HepG2 (cell line): ENCODE measurements around the gene AMER2. TPM values are rescaled to one million over a fixed set of nuclear protein-coding genes. Genes with fewer than 3 reads are reported as not detected.

Experiments used
- ATAC-seq: fragments of 200-7000 bp; cut with Tn5 transposase; 3 replicates; pipeline ENCODE4 v1.9.1; 2020; ENCODE audit warnings: mild to moderate bottlenecking, moderate library complexity
- BruUV-seq: library from RNA; stranded (reverse); fragments of 400-500 nt; replicated peaks from 2 replicates; lab custom pipeline; 2021; lab: Mats Ljungman, UMichigan
- CTCF ChIA-PET: fragments of 300-600 bp; formaldehyde crosslinking; extraction: SDS; loops from one replicate; lab custom pipeline; 2021; ENCODE audit warnings: low total read pairs, inconsistent platforms, low intra/inter-chr PET ratio; lab: Yijun Ruan, JAX
- POLR2A ChIA-PET: fragments of 350-600 bp; sonication (Branson Sonifier 250); formaldehyde crosslinking; loops from one replicate; lab custom pipeline; 2020; ENCODE audit warnings: antibody characterized with exemption, inconsistent platforms; lab: Yijun Ruan, JAX
- DNase-seq: peaks from one replicate; pipeline ENCODE4 v3.0.0-alpha.2; 2015; ENCODE audit warnings: low spot score
- FAIRE-seq: peaks from 3 replicates; lab custom pipeline; 2011; peaks lifted over from hg19 to GRCh38; lab: Jason Lieb, UNC
- H2AFZ ChIP-seq: one replicate; pipeline ENCODE4 v1.6.1; 2011; ENCODE audit warnings: low read length, inconsistent platforms
- H3K27ac ChIP-seq: fragments of 300-600 bp; 3 replicates; pipeline ENCODE4 v1.8.0; 2011; ENCODE audit warnings: mixed run types, mild to moderate bottlenecking, mixed read lengths, low read length, inconsistent platforms; ENCODE audit not compliant: insufficient read depth; ENCODE audit errors: extremely low read length
- H3K27me3 ChIP-seq, 2 experiments: fragments of 200-600 bp in 1 of 2; 2 replicates in 1 of 2; 3 replicates in 1 of 2; pipeline versions ENCODE4 v1.6.0 to v1.8.0; 2011; ENCODE audit warnings: low read length in 2 of 2, mild to moderate bottlenecking in 2 of 2, moderate library complexity in 2 of 2, inconsistent platforms in 1 of 2; ENCODE audit not compliant: insufficient read depth in 2 of 2, control insufficient read depth in 1 of 2
- H3K36me3 ChIP-seq, 2 experiments: fragments of 200-600 bp in 1 of 2; replicated peaks in 1 of 2; 2 replicates in 1 of 2; 3 replicates in 1 of 2; pipeline versions ENCODE4 v1.5.1 to v1.8.0; 2011; ENCODE audit warnings: low read length in 2 of 2, inconsistent platforms in 1 of 2; ENCODE audit not compliant: insufficient read depth in 2 of 2, control insufficient read depth in 1 of 2
- H3K4me1 ChIP-seq: 2 replicates; pipeline ENCODE4 v1.5.1; 2012; ENCODE audit warnings: low read length, inconsistent platforms; ENCODE audit not compliant: insufficient read depth
- H3K4me2 ChIP-seq: 2 replicates; pipeline ENCODE4 v1.6.0; 2011; ENCODE audit warnings: low read depth, low read length, inconsistent platforms
- H3K4me3 ChIP-seq, 3 experiments: fragments of 200-600 bp in 1 of 3; sonication (generic), shearing (Covaris generic) in 1 of 3; replicated peaks in 1 of 3; 2 replicates each; pipeline ENCODE4 v1.5.1; 2011 to 2016; ENCODE audit warnings: low read length in 3 of 3, inconsistent platforms in 2 of 3, low read depth in 2 of 3, mild to moderate bottlenecking in 2 of 3, control low read depth in 1 of 3, mixed read lengths in 1 of 3; ENCODE audit not compliant: insufficient read depth in 1 of 3
- H3K79me2 ChIP-seq: one replicate; pipeline ENCODE4 v1.6.1; 2011; ENCODE audit warnings: low read length, inconsistent platforms; ENCODE audit not compliant: insufficient read depth
- H3K9ac ChIP-seq: 2 replicates; pipeline ENCODE4 v1.6.0; 2011; ENCODE audit warnings: mild to moderate bottlenecking, low read depth, low read length, inconsistent platforms; ENCODE audit not compliant: insufficient read depth
- H3K9me3 ChIP-seq: 2 replicates; pipeline ENCODE4 v1.5.1; 2012; ENCODE audit warnings: mild to moderate bottlenecking, low read length
- H4K20me1 ChIP-seq: 2 replicates; pipeline ENCODE4 v1.6.0; 2011; ENCODE audit warnings: inconsistent platforms, mild to moderate bottlenecking, low read length, moderate library complexity; ENCODE audit not compliant: insufficient read depth
- ARID2 ChIP-seq: sonication (generic); formaldehyde crosslinking; IDR thresholded peaks from 2 replicates; pipeline ENCODE4 v1.8.1; 2022; ENCODE audit warnings: mild to moderate bottlenecking, missing genetic modification reagents, borderline replicate concordance
- CHCHD3 ChIP-seq: sonication (generic); formaldehyde crosslinking; IDR thresholded peaks from 2 replicates; pipeline ENCODE4 v1.8.0; 2022; ENCODE audit warnings: mild to moderate bottlenecking, missing genetic modification reagents, moderate library complexity
- CHD2 ChIP-seq: IDR thresholded peaks from 2 replicates; pipeline ENCODE4 v1.6.1; 2011; ENCODE audit warnings: low read depth, low read length, improper control_type of control experiment
- DMAP1 ChIP-seq: IDR thresholded peaks from 2 replicates; pipeline ENCODE4 v1.6.1; 2016
- FOXA1 ChIP-seq, 2 experiments: fragments of 450-650 bp in 1 of 2; sonication (generic) in 1 of 2; formaldehyde crosslinking in 1 of 2; IDR thresholded peaks; 2 replicates each; pipeline versions ENCODE4 v1.4.0 to v1.6.1; 2016 to 2020; ENCODE audit warnings: missing genetic modification reagents in 1 of 2
- HOXA7 ChIP-seq: sonication (generic); formaldehyde crosslinking; IDR thresholded peaks from 2 replicates; pipeline ENCODE4 v1.8.1; 2022; ENCODE audit warnings: mild to moderate bottlenecking, missing genetic modification reagents, moderate library complexity
- NCOA1 ChIP-seq: sonication (generic); formaldehyde crosslinking; IDR thresholded peaks from 2 replicates; pipeline ENCODE4 v1.9.0; 2021; ENCODE audit warnings: missing genetic modification reagents
- SNAPC2 ChIP-seq: sonication (generic); formaldehyde crosslinking; IDR thresholded peaks from 2 replicates; pipeline ENCODE4 v1.8.1; 2022; ENCODE audit warnings: mild to moderate bottlenecking, missing genetic modification reagents
- ZKSCAN1 ChIP-seq: fragments of 150-350 bp; IDR thresholded peaks from 2 replicates; pipeline ENCODE4 v1.6.1; 2014; ENCODE audit warnings: low read length
- ZMYM3 ChIP-seq: sonication (generic); formaldehyde crosslinking; IDR thresholded peaks from 2 replicates; pipeline ENCODE4 v1.5.1; 2020; ENCODE audit warnings: mild to moderate bottlenecking, missing genetic modification reagents
- ZNF460 ChIP-seq: sonication (generic); formaldehyde crosslinking; IDR thresholded peaks from 2 replicates; pipeline ENCODE4 v1.5.1; 2020; ENCODE audit warnings: missing genetic modification reagents, mild to moderate bottlenecking, borderline replicate concordance
- ZNF766 ChIP-seq: sonication (generic); formaldehyde crosslinking; IDR thresholded peaks from 2 replicates; pipeline ENCODE4 v1.5.0; 2020; ENCODE audit warnings: missing genetic modification reagents, borderline replicate concordance
- ZNF776 ChIP-seq: sonication (generic); formaldehyde crosslinking; IDR thresholded peaks from 2 replicates; pipeline ENCODE4 v1.4.0; 2020; ENCODE audit warnings: mild to moderate bottlenecking, missing genetic modification reagents
- ZNF788 ChIP-seq: sonication (generic); formaldehyde crosslinking; IDR thresholded peaks from 2 replicates; pipeline ENCODE4 v1.5.0; 2020; ENCODE audit warnings: mild to moderate bottlenecking, missing genetic modification reagents, borderline replicate concordance
- WGBS: methylation state at CpG from one replicate; pipeline ENCODE4 v1.1.6; 2017; ENCODE audit warnings: low lambda C conversion rate; 5-methylcytosine and 5-hydroxymethylcytosine counted together
- in situ Hi-C: cut with HindIII; loops from 2 replicates; pipeline ENCODE4 v1.10.0; 2017; ENCODE audit warnings: low pct_unique_long_range_greater_than_20kb; ENCODE audit not compliant: extremely low pct_ligation_motif_present
- intact Hi-C: fragments of 100-400 bp; cut with micrococcal nuclease; formaldehyde crosslinking; loops from one replicate; pipeline ENCODE4 v1.10.0; 2022; ENCODE audit not compliant: unreplicated experiment
- polyA plus RNA-seq, 8 experiments: library from polyadenylated mRNA; depleted of rRNA in 3 of 8; stranded (reverse) in 7 of 8; unstranded in 1 of 8; fragments of >200 nt; fragmentation: Illumina TruSeq in 4 of 8; extraction: Trizol in 4 of 8; gene quantifications; 2 replicates each; pipeline versions ENCODE4 v1.2.1 to v1.2.3, GENCODE V29; 2011 to 2016; ENCODE audit warnings: low read depth in 4 of 8, missing spikeins in 1 of 8, mixed read lengths in 1 of 8; ENCODE audit not compliant: insufficient read depth in 1 of 8
- total RNA-seq, 5 experiments: library from RNA; depleted of rRNA; stranded (reverse); fragments of >200 nt; fragmentation: Illumina TruSeq; extraction: Trizol; gene quantifications; 2 replicates each; pipeline ENCODE4 v1.2.3, GENCODE V29; 2016; ENCODE audit warnings: low read depth in 1 of 5
- TF ChIP-seq, protein P1 (sequence below): sonication (generic); formaldehyde crosslinking; IDR thresholded peaks from 2 replicates; pipeline ENCODE4 v1.4.0; 2020; ENCODE audit warnings: missing genetic modification reagents, borderline replicate concordance
- TF ChIP-seq, protein P2 (sequence below): sonication (generic); formaldehyde crosslinking; IDR thresholded peaks from 2 replicates; pipeline ENCODE4 v1.8.0; 2022; ENCODE audit warnings: missing genetic modification reagents, mild to moderate bottlenecking, moderate library complexity, borderline replicate concordance

Gene AMER2
- total and polyA plus RNA-seq, 2 of the 13 experiments (the other 11 are each of a cell fraction or from before 2014, with no cell fraction given): not detected

DNA sequence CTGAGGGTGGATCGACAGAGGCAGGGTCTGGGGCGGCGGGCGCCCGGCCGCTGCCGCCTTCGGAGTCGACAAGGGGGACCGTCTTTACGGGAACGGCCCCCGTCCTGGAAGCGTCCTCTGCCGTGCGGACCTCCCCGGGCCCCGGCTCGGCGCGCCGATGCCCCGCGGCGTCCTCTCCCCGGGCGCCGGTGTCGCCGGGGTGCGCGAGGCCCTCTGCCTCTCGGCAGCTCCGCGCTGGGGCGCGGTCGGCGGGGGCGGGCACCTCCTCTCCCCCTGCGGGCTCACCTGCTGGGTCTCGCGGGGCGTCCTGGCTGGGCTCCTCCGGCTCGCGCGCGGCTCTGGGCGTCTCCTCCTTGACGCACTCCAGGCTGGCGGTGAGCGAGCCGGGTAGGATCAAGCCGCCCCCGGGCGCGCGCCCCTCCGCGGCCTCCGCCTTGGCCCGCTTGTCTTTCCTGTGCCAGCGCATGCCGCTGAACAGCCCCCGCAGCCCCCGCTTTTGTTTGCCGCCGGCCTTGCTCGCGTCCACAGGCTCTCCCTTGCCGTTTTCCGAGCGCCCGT is 1.5 kb downstream of the AMER2 start:
- TF ChIP-seq NCOA1 (no peak), ZNF766 (CRISPR knock-in tag) (no peak), SNAPC2 (CRISPR knock-in tag) (no peak), ZNF776 (CRISPR knock-in tag) (no peak), ZNF788 (CRISPR knock-in tag) (no peak), DMAP1 (CRISPR knock-in tag) (no peak), ZNF460 (CRISPR knock-in tag) (no peak), ZKSCAN1 (no peak), HOXA7 (no peak), CHD2 (no peak), CHCHD3 (no peak), FOXA1 (IDR thresholded peaks at IDR 0.05) (no peak), FOXA1 (CRISPR knock-in tag; IDR thresholded peaks at IDR 0.05) (no peak), ARID2 (CRISPR knock-in tag) (no peak), ZMYM3 (CRISPR knock-in tag) (no peak)
- TF ChIP-seq, protein P1, sequence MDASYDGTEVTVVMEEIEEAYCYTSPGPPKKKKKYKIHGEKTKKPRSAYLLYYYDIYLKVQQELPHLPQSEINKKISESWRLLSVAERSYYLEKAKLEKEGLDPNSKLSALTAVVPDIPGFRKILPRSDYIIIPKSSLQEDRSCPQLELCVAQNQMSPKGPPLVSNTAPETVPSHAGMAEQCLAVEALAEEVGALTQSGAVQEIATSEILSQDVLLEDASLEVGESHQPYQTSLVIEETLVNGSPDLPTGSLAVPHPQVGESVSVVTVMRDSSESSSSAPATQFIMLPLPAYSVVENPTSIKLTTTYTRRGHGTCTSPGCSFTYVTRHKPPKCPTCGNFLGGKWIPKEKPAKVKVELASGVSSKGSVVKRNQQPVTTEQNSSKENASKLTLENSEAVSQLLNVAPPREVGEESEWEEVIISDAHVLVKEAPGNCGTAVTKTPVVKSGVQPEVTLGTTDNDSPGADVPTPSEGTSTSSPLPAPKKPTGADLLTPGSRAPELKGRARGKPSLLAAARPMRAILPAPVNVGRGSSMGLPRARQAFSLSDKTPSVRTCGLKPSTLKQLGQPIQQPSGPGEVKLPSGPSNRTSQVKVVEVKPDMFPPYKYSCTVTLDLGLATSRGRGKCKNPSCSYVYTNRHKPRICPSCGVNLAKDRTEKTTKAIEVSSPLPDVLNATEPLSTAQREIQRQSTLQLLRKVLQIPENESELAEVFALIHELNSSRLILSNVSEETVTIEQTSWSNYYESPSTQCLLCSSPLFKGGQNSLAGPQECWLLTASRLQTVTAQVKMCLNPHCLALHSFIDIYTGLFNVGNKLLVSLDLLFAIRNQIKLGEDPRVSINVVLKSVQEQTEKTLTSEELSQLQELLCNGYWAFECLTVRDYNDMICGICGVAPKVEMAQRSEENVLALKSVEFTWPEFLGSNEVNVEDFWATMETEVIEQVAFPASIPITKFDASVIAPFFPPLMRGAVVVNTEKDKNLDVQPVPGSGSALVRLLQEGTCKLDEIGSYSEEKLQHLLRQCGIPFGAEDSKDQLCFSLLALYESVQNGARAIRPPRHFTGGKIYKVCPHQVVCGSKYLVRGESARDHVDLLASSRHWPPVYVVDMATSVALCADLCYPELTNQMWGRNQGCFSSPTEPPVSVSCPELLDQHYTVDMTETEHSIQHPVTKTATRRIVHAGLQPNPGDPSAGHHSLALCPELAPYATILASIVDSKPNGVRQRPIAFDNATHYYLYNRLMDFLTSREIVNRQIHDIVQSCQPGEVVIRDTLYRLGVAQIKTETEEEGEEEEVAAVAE (CRISPR knock-in tag): no peak
- TF ChIP-seq, protein P2, sequence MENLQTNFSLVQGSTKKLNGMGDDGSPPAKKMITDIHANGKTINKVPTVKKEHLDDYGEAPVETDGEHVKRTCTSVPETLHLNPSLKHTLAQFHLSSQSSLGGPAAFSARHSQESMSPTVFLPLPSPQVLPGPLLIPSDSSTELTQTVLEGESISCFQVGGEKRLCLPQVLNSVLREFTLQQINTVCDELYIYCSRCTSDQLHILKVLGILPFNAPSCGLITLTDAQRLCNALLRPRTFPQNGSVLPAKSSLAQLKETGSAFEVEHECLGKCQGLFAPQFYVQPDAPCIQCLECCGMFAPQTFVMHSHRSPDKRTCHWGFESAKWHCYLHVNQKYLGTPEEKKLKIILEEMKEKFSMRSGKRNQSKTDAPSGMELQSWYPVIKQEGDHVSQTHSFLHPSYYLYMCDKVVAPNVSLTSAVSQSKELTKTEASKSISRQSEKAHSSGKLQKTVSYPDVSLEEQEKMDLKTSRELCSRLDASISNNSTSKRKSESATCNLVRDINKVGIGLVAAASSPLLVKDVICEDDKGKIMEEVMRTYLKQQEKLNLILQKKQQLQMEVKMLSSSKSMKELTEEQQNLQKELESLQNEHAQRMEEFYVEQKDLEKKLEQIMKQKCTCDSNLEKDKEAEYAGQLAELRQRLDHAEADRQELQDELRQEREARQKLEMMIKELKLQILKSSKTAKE (CRISPR knock-in tag): no peak
- Histone ChIP-seq H3K27ac (no peak overlapping the region), H3K79me2 (no peaks in the 10 kb centered on the region), H3K36me3 (no peaks in the 10 kb centered on the region), H2AFZ (no peak overlapping the region), H3K9ac (no peak overlapping the region), H4K20me1 (no peaks in the 10 kb centered on the region), H3K27me3 (peaks cover 2 to 5% of the 10 kb centered on the region in 2 experiments; a peak in 3 of 5 replicates), H3K9me3 (no peaks in the 10 kb centered on the region), H3K4me1 (no peaks in the 10 kb centered on the region), H3K4me3 (no peak overlapping the region), H3K4me2 (no peak overlapping the region)
- no TSS peak for BruUV-seq
- 79% methylated on average over 68 of the region's 75 CpGs for WGBS
- intact Hi-C loops (no loop called here), in situ Hi-C loops (no loop called here)
- no peak for FAIRE-seq
- no peak for DNase-seq
- no peak for ATAC-seq
- CTCF ChIA-PET: no interaction called here
- POLR2A ChIA-PET: no interaction called here
